Adrenal gland (tissue), 5 donors: ENCODE measurements around the gene TMCC3.

ENCODE experiments used
- CTCF ChIP-seq, 6 experiments: fragments of 450-650 bp in 4 of 6; fragments of 200-600 bp in 2 of 6; sonication (generic) in 1 of 6; IDR thresholded peaks; 1 replicate in 5 of 6; 2 replicates in 1 of 6; pipeline versions ENCODE4 v1.5.1 to v1.8.0; 2016 to 2021; ENCODE audit warnings: antibody characterized with exemption in 6 of 6, mild to moderate bottlenecking in 2 of 6, moderate library complexity in 1 of 6
- POLR2A ChIP-seq, 2 donors: fragments of 450-650 bp; IDR thresholded peaks; one replicate each; pipeline ENCODE4 v1.6.1; 2017; ENCODE audit warnings: antibody characterized with exemption in 2 of 2, mild to moderate bottlenecking in 2 of 2, moderate library complexity in 1 of 2
- donor health status: DM: no; HTN: no; CAD: no.

- no peak for TF ChIP-seq POLR2A (IDR thresholded peaks at IDR 0.05)
- TF ChIP-seq CTCF (IDR thresholded peaks at IDR 0.05) = no peak
Measured at GRCh38 chr12:94679554-94680195, 29.3 kb upstream of the TMCC3 start.
